Colonic mucosa (tissue), 4 donors: ENCODE results near the gene SLC7A1. TPM values are rescaled to one million over a fixed set of nuclear protein-coding genes. Genes with fewer than 3 reads are reported as not detected.

Experiments
- DNase-seq: peaks from one replicate; pipeline ENCODE4 v3.0.0-alpha.2; 2020
- H3K27ac ChIP-seq: fragments of 200-600 bp; one replicate; pipeline ENCODE4 v1.8.0; 2021
- H3K27me3 ChIP-seq: fragments of 200-600 bp; one replicate; pipeline ENCODE4 v1.8.0; 2021
- H3K36me3 ChIP-seq: fragments of 200-600 bp; one replicate; pipeline ENCODE4 v1.8.0; 2021
- H3K4me1 ChIP-seq: fragments of 200-600 bp; one replicate; pipeline ENCODE4 v1.8.0; 2021; ENCODE audit warnings: mild to moderate bottlenecking
- H3K4me3 ChIP-seq: fragments of 200-600 bp; one replicate; pipeline ENCODE4 v1.8.0; 2021
- H3K9ac ChIP-seq, 2 donors: one replicate each; pipeline ENCODE4 v1.7.0; 2013; ENCODE audit warnings: control low read depth in 2 of 2, low read depth in 2 of 2, low read length in 2 of 2
- H3K9me3 ChIP-seq: fragments of 200-600 bp; one replicate; pipeline ENCODE4 v1.8.0; 2021
- intact Hi-C: fragments of 100-400 bp; cut with DNase I; formaldehyde crosslinking; loops from one replicate; pipeline ENCODE4 v1.14.1; 2022
- total RNA-seq, 2 donors: library from RNA; stranded (reverse); fragmentation: NEBNext Ultra II Directional in 1 of 2; extraction: Animal tissue kit (Norgen Biotek cat#: 25700) in 1 of 2; gene quantifications; one replicate each; pipeline ENCODE4 v1.2.1, GENCODE V29; 2021
- TF ChIP-seq, protein P1 (sequence below): fragments of 200-600 bp; IDR thresholded peaks from one replicate; pipeline ENCODE4 v1.8.0; 2022; ENCODE audit warnings: antibody characterized with exemption, mild to moderate bottlenecking
- donor health status: healthy.
- donor health status: DM: no; HTN: no; CAD: no.
- donor health status: DM: no; HTN: no; CAD: no.

Gene SLC7A1
- total RNA-seq, 2 donors from 2014 or later, result 52.4 to 62.8 TPM

DNA sequence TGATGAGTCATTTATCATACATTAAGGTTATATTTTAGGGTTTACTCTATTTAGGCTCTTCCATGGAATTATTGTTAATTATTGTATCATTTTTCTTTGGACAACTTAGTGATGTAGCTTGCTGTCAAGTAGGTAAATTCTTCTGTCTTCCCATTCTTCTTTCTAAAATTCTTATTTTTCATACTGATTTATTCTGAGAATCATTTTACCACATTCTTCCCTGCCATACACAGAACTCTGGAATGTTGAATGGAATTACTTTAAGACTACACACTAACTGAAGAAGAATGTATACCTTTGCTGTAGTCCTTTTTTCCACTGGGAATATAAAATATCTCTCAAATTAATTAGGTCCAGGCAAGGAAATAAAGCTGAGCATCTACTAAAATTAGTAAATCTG is 24.5 kb upstream of the SLC7A1 start:
- H3K4me3 ChIP-seq, result no peak overlapping the region
- DNase-seq, result no peak
- no peaks in the 10 kb centered on the region for H3K4me1 ChIP-seq
- H3K27ac ChIP-seq, result no peak overlapping the region
- intact Hi-C loops, result no loop called here
- TF ChIP-seq, protein P1, sequence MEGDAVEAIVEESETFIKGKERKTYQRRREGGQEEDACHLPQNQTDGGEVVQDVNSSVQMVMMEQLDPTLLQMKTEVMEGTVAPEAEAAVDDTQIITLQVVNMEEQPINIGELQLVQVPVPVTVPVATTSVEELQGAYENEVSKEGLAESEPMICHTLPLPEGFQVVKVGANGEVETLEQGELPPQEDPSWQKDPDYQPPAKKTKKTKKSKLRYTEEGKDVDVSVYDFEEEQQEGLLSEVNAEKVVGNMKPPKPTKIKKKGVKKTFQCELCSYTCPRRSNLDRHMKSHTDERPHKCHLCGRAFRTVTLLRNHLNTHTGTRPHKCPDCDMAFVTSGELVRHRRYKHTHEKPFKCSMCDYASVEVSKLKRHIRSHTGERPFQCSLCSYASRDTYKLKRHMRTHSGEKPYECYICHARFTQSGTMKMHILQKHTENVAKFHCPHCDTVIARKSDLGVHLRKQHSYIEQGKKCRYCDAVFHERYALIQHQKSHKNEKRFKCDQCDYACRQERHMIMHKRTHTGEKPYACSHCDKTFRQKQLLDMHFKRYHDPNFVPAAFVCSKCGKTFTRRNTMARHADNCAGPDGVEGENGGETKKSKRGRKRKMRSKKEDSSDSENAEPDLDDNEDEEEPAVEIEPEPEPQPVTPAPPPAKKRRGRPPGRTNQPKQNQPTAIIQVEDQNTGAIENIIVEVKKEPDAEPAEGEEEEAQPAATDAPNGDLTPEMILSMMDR, result no peak
- no peaks in the 10 kb centered on the region for H3K36me3 ChIP-seq
- H3K9me3 ChIP-seq, result no peaks in the 10 kb centered on the region
- no peak overlapping the region for H3K9ac ChIP-seq
- H3K27me3 ChIP-seq, result no peaks in the 10 kb centered on the region

DNA sequence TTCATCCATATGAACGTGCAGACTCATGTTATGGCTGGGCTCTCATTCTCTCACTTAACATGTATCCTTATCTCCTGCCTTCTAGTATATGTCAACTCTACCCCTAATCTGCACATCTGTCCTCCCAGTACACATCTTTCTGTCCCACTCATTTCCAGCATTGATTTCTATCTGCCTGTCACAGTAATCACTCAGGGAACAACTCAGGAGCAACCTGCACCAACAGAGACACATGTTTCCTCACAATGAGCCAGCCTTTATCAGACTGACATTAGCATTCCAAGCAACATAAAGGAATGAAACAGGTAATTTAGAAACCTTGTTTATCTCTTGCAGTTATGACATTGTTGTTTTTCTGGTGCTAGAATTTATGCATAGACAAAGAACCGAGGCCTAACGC is 17.6 kb upstream of the SLC7A1 start:
- no peak overlapping the region for H3K4me3 ChIP-seq
- TF ChIP-seq, protein P1, result no peak
- intact Hi-C loops, result no loop called here
- DNase-seq, result no peak
- no peaks in the 10 kb centered on the region for H3K9me3 ChIP-seq
- H3K4me1 ChIP-seq, result no peaks in the 10 kb centered on the region
- H3K9ac ChIP-seq, result no peak overlapping the region
- H3K27ac ChIP-seq, result no peak overlapping the region
- no peaks in the 10 kb centered on the region for H3K36me3 ChIP-seq
- no peaks in the 10 kb centered on the region for H3K27me3 ChIP-seq

DNA sequence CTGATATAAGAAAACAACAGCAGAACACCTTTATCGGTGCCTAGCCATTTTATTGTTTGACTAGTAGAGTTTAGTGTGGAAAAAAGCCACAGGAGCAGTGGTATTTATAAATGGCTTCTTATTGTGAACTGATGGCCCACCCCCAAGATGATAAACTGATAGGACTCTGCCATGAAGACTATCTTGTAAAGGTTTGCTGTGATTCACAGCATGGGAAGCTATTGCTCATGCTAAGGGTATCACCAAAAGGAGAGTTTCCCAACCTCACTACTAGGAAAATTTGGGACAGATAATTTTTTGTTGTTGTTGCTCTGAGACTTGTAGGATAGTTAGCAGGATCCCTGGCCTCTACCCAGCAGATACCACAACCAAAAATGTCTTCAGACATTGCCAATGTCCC is 12.0 kb upstream of the SLC7A1 start:
- no peak for DNase-seq
- TF ChIP-seq, protein P1, result no peak
- H3K27ac ChIP-seq, result no peak overlapping the region
- no peaks in the 10 kb centered on the region for H3K36me3 ChIP-seq
- H3K9ac ChIP-seq, result no peak overlapping the region
- no peaks in the 10 kb centered on the region for H3K9me3 ChIP-seq
- H3K4me3 ChIP-seq, result no peak overlapping the region
- no peaks in the 10 kb centered on the region for H3K4me1 ChIP-seq
- no peaks in the 10 kb centered on the region for H3K27me3 ChIP-seq
- intact Hi-C loops, result no loop called here

DNA sequence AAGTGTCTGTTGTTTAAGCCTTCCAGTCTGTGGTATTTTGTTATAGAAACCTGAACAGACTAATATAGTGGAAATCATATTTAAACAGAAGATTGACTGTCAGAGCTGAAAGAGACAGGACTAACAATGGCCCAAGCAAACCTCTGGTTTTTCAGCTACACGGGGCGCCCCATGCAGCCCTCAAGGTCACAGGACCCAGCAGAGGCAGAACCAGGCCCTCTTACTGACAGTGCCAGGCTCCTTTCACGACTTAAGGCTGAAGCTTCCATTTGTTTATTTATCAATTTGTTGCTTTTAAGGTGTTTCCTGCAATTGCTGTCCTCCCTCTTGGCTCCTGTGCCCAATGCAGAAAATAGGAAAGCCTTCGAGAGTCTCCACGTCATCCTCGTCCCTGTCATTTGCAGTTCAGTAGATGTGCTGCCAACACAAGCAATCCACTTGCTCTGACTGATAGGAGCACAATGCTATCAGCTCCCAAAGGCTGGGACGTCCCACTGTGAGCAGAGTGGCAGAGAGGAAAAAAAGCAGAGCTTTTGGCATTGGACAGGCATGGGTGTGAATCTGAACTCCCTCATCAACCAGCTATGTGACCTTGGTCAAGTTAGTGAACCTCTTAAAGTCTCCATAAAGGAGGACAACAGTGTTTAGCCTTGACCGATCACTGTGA is 10.5 kb upstream of the SLC7A1 start:
- no peak overlapping the region for H3K4me3 ChIP-seq
- H3K36me3 ChIP-seq, result no peaks in the 10 kb centered on the region
- intact Hi-C loops, result no loop called here
- no peaks in the 10 kb centered on the region for H3K4me1 ChIP-seq
- no peaks in the 10 kb centered on the region for H3K9me3 ChIP-seq
- H3K9ac ChIP-seq, result no peak overlapping the region
- no peak overlapping the region for H3K27ac ChIP-seq
- no peaks in the 10 kb centered on the region for H3K27me3 ChIP-seq
- TF ChIP-seq, protein P1, result no peak
- no peak for DNase-seq

DNA sequence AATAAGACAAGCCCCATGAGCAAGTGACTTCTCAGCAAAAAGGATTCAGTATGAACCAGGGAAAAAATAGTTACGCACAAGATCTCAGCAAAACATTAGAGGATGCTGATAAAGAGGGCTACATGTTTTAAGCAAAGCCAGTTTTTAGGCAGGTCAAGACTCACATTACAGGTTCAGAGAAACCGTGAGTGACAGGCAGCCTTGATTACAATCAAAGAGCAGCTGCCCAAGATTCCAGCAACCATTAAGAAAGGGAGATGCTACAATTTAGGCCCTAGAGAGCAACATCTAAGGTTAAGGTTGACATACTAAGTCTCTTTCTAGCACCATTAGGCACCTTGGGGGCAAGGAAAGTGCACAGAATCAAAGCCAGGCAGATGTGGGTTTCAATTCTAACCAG is 2.8 kb upstream of the SLC7A1 start:
- TF ChIP-seq, protein P1, result no peak
- DNase-seq, result no peak
- Histone ChIP-seq H3K4me3 (no peak overlapping the region), H3K4me1 (no peaks in the 10 kb centered on the region), H3K27me3 (no peaks in the 10 kb centered on the region), H3K27ac (no peak overlapping the region), H3K9ac (no peak overlapping the region), H3K9me3 (no peaks in the 10 kb centered on the region), H3K36me3 (no peaks in the 10 kb centered on the region)
- intact Hi-C loops, result no loop called here
